NB4 (cell line): ENCODE data around the gene YPEL5.
"Not testable (repeated sequence)": the region's sequence is repeated elsewhere in the genome, so short reads cannot be mapped to it uniquely, and the experiment has no call there.

ENCODE experiments used
- CTCF ChIP-seq: IDR thresholded peaks from one replicate; pipeline ENCODE4 v1.5.1; 2012; ENCODE audit warnings: low read depth, low read length
- POLR2A ChIP-seq: IDR thresholded peaks from 2 replicates; pipeline ENCODE4 v1.6.1; 2011; ENCODE audit warnings: mild to moderate bottlenecking; ENCODE audit not compliant: insufficient read length; ENCODE audit errors: extremely low read depth

- not testable (repeated sequence) for TF ChIP-seq POLR2A, CTCF
These were observed 35.6 kb upstream of the YPEL5 start for GRCh38 chr2:30111186-30111585.
